LNCaP clone FGC (cell line): Measurements from ENCODE around the gene MTA1.

Source experiments
- DNase-seq: peaks from one replicate; pipeline ENCODE4 v3.0.0-alpha.2; 2011; ENCODE audit warnings: low read depth
- H3K4me3 ChIP-seq: 2 replicates; pipeline ENCODE4 v1.5.1; 2011; ENCODE audit warnings: mild to moderate bottlenecking, low read depth, low read length, control low read depth
- TF ChIP-seq, protein P1 (sequence below): IDR thresholded peaks from 2 replicates; pipeline ENCODE4 v1.5.1; 2012; ENCODE audit warnings: mild to moderate bottlenecking; ENCODE audit not compliant: control insufficient read depth, insufficient read depth; ENCODE audit errors: extremely low read depth

The MTA1 gene

DNA sequence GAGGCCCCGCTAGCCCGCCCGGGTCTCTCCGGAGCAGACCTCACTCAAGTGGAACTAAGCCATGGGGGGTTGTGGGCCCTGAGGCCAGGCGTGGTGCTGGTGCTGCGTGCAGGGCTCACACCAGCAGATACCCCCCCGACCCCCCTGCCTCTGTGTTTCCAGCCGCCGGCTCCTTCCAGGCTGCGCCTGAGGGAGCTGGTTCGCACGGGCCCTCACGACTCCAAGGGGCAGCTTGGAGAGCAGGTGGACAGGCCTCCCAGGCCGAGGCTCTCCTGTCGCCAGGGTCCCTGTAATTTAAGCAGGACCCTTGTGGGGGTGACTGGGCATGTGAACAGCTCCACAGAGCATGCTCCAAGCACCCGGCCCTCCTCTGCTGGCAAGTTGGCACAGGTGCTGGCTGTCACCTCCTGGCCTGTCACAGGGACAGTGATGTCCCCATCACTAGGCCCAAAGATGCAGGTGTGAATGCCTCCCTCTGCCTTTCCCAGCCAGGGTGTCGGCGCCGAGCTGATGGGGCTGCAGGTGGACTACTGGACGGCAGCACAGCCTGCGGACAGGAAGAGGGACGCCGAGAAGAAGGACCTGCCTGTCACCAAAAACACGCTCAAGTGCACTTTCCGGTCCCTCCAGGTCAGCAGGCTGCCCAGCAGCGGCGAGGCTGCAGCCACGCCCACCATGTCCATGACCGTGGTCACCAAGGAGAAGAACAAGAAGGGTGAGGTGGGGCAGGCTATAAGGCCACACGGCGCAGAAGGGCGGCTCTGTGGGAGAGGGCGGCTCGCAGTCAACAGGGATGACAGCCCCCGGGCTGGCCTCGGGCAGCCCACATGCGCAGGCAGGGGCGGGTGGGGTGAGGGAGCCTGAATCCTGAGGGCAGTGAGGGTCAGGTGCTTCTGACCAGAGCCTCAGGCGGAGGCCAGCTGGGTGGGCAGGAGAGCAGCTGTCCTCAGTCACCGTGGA, 27.2 kb upstream of the MTA1 start:
- TF ChIP-seq, protein P1, sequence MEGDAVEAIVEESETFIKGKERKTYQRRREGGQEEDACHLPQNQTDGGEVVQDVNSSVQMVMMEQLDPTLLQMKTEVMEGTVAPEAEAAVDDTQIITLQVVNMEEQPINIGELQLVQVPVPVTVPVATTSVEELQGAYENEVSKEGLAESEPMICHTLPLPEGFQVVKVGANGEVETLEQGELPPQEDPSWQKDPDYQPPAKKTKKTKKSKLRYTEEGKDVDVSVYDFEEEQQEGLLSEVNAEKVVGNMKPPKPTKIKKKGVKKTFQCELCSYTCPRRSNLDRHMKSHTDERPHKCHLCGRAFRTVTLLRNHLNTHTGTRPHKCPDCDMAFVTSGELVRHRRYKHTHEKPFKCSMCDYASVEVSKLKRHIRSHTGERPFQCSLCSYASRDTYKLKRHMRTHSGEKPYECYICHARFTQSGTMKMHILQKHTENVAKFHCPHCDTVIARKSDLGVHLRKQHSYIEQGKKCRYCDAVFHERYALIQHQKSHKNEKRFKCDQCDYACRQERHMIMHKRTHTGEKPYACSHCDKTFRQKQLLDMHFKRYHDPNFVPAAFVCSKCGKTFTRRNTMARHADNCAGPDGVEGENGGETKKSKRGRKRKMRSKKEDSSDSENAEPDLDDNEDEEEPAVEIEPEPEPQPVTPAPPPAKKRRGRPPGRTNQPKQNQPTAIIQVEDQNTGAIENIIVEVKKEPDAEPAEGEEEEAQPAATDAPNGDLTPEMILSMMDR = no peak
- no peak overlapping the region for H3K4me3 ChIP-seq
- no peak for DNase-seq

DNA sequence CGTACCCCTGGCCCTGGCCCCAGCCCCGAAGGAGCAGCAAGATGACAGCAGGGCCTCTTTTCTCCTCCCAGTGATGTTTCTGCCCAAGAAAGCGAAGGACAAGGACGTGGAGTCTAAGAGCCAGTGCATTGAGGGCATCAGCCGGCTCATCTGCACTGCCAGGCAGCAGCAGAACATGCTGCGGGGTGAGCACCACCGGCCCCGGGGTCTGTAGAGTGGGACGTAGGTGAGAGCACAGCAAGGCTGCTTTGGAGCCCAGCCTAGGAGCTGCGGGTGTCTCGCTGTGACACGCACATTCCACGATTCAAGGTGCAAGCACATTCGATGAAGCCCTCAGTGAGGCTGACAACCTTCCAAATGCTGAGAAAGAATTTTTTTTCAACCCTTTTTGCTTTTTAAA, 26.5 kb upstream of the MTA1 start:
- H3K4me3 ChIP-seq = no peak overlapping the region
- no peak for DNase-seq
- TF ChIP-seq, protein P1 = no peak

DNA sequence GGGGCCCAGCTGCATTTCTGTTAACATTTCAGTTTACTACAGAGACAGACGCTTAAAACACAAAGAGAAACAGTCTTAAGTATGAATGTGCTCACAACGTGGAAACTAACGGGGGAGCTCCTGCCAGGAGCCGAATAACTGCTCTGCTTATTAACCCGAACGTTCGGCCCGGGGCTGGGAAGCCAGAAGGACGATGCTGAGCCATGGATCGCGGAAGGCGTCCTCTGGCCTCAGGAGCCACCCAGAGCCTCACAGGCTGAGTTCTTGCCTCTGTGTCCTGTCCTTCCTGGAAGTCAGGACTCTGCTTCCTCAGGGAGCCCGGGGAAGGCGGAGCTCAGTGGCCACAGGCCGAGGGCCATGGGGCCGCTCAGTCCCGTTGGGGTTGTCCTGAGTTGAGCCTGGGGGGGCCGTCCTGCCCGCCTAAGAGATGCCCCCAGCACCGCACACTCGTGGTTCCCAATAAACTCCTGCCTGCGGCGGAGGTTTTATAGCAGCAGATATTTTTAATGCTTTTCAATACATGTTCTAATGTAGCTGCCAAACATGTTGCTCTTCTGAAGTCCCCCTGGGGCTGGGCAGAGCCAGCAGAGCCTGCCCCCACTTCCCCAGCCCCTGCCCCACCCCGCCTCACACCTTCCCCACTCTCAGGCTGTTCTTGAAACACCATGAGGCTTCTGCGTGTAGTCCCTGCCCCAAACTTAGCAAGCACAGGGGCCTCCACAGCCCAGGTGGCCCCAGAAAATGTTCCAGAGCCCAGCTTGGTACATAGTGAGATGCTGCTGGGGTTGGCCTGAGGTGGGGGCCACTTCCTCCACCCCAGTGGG, 24.7 kb upstream of the MTA1 start:
- no peak overlapping the region for H3K4me3 ChIP-seq
- DNase-seq = no peak
- TF ChIP-seq, protein P1 = no peak

DNA sequence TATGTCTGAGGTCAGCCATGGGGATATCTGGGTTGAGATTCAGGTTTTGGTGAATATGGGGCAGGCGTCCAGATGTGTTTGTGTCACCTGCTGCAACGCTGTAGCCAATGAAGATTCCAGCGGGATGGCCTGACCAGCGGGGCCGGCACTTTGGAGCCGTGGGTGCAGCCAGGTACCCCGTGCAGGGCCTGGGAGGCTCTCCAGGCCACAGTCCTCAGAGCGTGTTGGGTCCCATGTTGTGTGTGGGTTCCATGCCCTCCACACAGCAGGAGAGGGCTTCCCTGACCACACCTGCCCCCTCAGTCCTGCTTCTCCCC, 24.1 kb upstream of the MTA1 start:
- TF ChIP-seq, protein P1 = no peak
- DNase-seq = no peak

DNA sequence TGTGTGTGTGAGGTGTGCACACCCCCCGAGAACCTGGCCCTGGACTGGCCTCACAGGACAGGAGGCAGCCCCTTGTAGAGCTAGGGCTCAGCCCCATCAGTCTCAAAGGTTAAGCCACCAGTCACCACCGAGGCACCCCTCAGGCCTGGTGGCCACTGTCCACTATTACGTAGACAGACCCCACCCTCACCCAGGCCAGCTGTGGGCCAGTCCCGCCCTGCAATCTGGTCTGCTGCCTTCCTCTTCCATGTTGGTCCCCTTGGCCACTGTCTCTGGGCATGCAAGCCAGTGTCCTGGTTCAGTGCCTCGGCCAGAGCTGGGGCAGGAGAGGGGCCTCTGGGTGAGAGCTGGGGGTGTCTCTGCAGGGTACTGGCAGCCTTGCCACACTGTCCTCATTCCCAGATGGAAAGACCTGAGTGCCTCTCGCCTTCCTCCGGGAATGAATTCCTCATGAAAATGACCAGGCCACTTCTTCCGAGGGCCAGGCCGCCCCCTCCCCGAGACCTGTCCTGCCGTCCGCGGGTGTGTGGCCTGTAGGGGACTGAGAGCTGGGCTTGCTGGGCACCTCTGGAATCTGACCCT, 22.2 kb upstream of the MTA1 start:
- DNase-seq = no peak
- TF ChIP-seq, protein P1 = no peak
- H3K4me3 ChIP-seq = peak overlapping the region; percentile 90

More for the DNA sequence above, 24.1 kb upstream of the MTA1 start:
- no peak overlapping the region for H3K4me3 ChIP-seq

DNA sequence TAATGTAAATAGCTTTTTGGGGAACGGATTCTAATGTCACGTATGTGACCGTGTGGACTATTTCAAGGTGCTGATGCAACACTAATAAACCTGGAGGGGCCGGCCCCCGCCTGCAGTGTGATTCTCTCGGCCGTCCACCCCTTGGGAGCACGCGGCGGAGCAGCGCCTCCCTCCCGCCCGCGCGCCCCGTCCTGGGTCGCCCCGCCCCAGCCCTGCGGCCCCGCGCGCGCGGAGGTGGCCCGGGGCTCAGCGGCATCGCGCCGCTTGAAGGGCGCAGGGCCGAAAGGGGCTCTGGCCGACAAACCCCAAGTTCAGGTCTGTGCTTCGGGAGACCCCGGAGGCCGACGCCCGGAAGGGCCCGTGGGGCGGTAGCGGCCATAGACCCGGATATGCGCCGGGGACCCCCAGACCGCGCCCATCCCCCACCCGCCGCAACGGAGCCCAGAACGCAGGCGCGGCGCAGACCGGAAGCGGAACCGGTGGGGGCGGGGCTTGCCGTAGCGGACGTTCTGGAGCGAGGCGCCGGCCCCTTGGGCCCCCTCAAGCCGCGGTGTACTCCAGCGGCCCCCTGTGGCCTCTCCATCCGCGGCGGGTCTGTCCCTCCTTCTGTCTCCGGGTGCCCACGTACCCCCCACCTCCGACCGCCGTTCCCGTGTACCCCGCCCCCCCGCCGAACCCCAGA, 21.4 kb upstream of the MTA1 start, which contains the start of gene TEX22:
Gene TEX22 (plus strand): TSS at position 495 of the 682 bp plus-strand sequence. CDS start 803 bp downstream, outside the sequence.
- TF ChIP-seq, protein P1 = no peak
- H3K4me3 ChIP-seq = peak within 1 kb of the TSS; percentile 90
- no peak for DNase-seq
